SK-N-SH (cell line): Measurements from ENCODE around the gene PLA2G4E. TPM values are rescaled to one million over a fixed set of nuclear protein-coding genes. Genes with fewer than 3 reads are reported as not detected.

Experiments used
- CTCF ChIA-PET: fragments of 300-600, 350-600 bp; formaldehyde crosslinking; extraction: SDS; loops from one replicate; lab custom pipeline; 2021; lab: Yijun Ruan, JAX
- POLR2A ChIA-PET: fragments of 350-600 bp; sonication (Branson Sonifier 250); formaldehyde crosslinking; extraction: SDS; loops from one replicate; lab custom pipeline; 2020; ENCODE audit warnings: antibody characterized with exemption, inconsistent platforms; lab: Yijun Ruan, JAX
- DNase-seq: peaks from one replicate; pipeline ENCODE4 v3.0.0; 2012
- H2AFZ ChIP-seq: fragments of 200-600 bp; sonication (generic); 2 replicates; pipeline ENCODE4 v1.8.1; 2016; ENCODE audit warnings: antibody characterized with exemption, mild to moderate bottlenecking, low read depth
- H3F3A ChIP-seq: fragments of 200-600 bp; sonication (generic); replicated peaks from 2 replicates; pipeline ENCODE3; 2016; ENCODE audit warnings: antibody characterized with exemption, mild to moderate bottlenecking; ENCODE audit not compliant: insufficient read depth
- H3K27ac ChIP-seq, 2 experiments: fragments of 200-500 bp in 1 of 2; fragments of 200-600 bp in 1 of 2; sonication (Bioruptor generic) in 1 of 2; sonication (generic), shearing (Covaris generic) in 1 of 2; 2 replicates each; pipeline versions ENCODE4 v1.5.1 to v1.6.1; 2014 to 2016; ENCODE audit warnings: low read depth in 2 of 2, inconsistent platforms in 1 of 2, low read length in 1 of 2, mild to moderate bottlenecking in 1 of 2, mixed read lengths in 1 of 2
- H3K27me3 ChIP-seq: fragments of 200-600 bp; sonication (generic), shearing (Covaris generic); 2 replicates; pipeline ENCODE4 v1.6.1; 2016; ENCODE audit warnings: mixed run types; ENCODE audit not compliant: insufficient read depth
- H3K36me3 ChIP-seq, 2 experiments: fragments of 200-500 bp in 1 of 2; fragments of 200-600 bp in 1 of 2; sonication (Bioruptor generic) in 1 of 2; sonication (generic) in 1 of 2; replicated peaks in 1 of 2; 2 replicates each; pipeline versions ENCODE3 to v1.5.1; 2014 to 2016; ENCODE audit warnings: low read length in 1 of 2, mild to moderate bottlenecking in 1 of 2; ENCODE audit not compliant: insufficient read depth in 2 of 2, control insufficient read depth in 1 of 2
- H3K4me1 ChIP-seq, 2 experiments: fragments of 200-500 bp in 1 of 2; fragments of 200-600 bp in 1 of 2; sonication (Bioruptor generic) in 1 of 2; sonication (generic), shearing (Covaris generic) in 1 of 2; 2 replicates each; pipeline versions ENCODE4 v1.5.1 to v1.6.1; 2014 to 2016; ENCODE audit warnings: low read depth in 1 of 2, low read length in 1 of 2, mixed run types in 1 of 2; ENCODE audit not compliant: insufficient read depth in 2 of 2, control insufficient read depth in 1 of 2
- H3K4me2 ChIP-seq: fragments of 200-600 bp; sonication (generic), shearing (Covaris generic); 2 replicates; pipeline ENCODE4 v1.6.1; 2017; ENCODE audit warnings: mixed run types
- H3K4me3 ChIP-seq, 2 experiments: fragments of 200-500 bp in 1 of 2; fragments of 200-600 bp in 1 of 2; sonication (Bioruptor generic) in 1 of 2; sonication (generic), shearing (Covaris generic) in 1 of 2; 2 replicates each; pipeline versions ENCODE4 v1.5.1 to v1.8.1; 2014 to 2016; ENCODE audit warnings: low read depth in 2 of 2, inconsistent platforms in 1 of 2, low read length in 1 of 2, mild to moderate bottlenecking in 1 of 2, mixed read lengths in 1 of 2, moderate library complexity in 1 of 2
- H3K79me2 ChIP-seq: fragments of 200-600 bp; sonication (generic); 2 replicates; pipeline ENCODE4 v1.8.1; 2017; ENCODE audit warnings: mild to moderate bottlenecking; ENCODE audit not compliant: insufficient read depth
- H3K9ac ChIP-seq: fragments of 200-600 bp; sonication (generic); 2 replicates; pipeline ENCODE4 v1.6.1; 2017; ENCODE audit warnings: mixed run types
- H3K9me2 ChIP-seq: fragments of 200-600 bp; sonication (generic); 2 replicates; pipeline ENCODE4 v1.6.1; 2017; ENCODE audit warnings: mixed run types
- H3K9me3 ChIP-seq: fragments of 200-600 bp; sonication (generic); 2 replicates; pipeline ENCODE4 v1.6.1; 2017; ENCODE audit warnings: mixed run types, mild to moderate bottlenecking, moderate library complexity
- H4K20me1 ChIP-seq: fragments of 200-600 bp; sonication (generic); 2 replicates; pipeline ENCODE4 v1.6.1; 2017; ENCODE audit warnings: mild to moderate bottlenecking, mixed run types; ENCODE audit not compliant: insufficient read depth
- EZH2phosphoT487 ChIP-seq: fragments of 200-600 bp; sonication (generic); IDR thresholded peaks from 2 replicates; pipeline ENCODE4 v1.6.1; 2017; ENCODE audit warnings: low read depth, mixed run types, mild to moderate bottlenecking, antibody characterized with exemption, moderate library complexity, borderline replicate concordance
- MAX ChIP-seq: IDR thresholded peaks from 2 replicates; pipeline ENCODE4 v1.4.0; 2012; ENCODE audit warnings: low read depth
- MXI1 ChIP-seq: IDR thresholded peaks from 2 replicates; pipeline ENCODE4 v1.6.1; 2012; ENCODE audit warnings: mild to moderate bottlenecking, low read depth, low read length, improper control_type of control experiment
- NRF1 ChIP-seq: IDR thresholded peaks from 2 replicates; pipeline ENCODE4 v1.6.1; 2012; ENCODE audit warnings: low read depth, mild to moderate bottlenecking, low read length
- POLR2AphosphoS5 ChIP-seq: IDR thresholded peaks from 2 replicates; pipeline ENCODE4 v1.6.1; 2012; ENCODE audit warnings: low read depth, low read length
- REST ChIP-seq: IDR thresholded peaks from 2 replicates; pipeline ENCODE4 v1.6.1; 2012; ENCODE audit warnings: mild to moderate bottlenecking, low read depth, low read length, moderate library complexity
- RFX5 ChIP-seq: IDR thresholded peaks from 2 replicates; pipeline ENCODE4 v1.6.1; 2012; ENCODE audit warnings: mild to moderate bottlenecking, improper control_type of control experiment, low read length
- RXRA ChIP-seq: IDR thresholded peaks from 2 replicates; pipeline ENCODE4 v1.4.0; 2012; ENCODE audit warnings: low read depth, mild to moderate bottlenecking, borderline replicate concordance
- TAF1 ChIP-seq: IDR thresholded peaks from 2 replicates; pipeline ENCODE4 v1.6.1; 2012; ENCODE audit warnings: low read depth, mild to moderate bottlenecking, low read length, moderate library complexity, borderline replicate concordance
- TCF12 ChIP-seq: IDR thresholded peaks from 2 replicates; pipeline ENCODE4 v1.4.0; 2012
- WGBS: methylation state at CpG from one replicate; pipeline ENCODE4 v1.1.6; 2017; ENCODE audit warnings: low lambda C conversion rate; 5-methylcytosine and 5-hydroxymethylcytosine counted together
- polyA plus RNA-seq, 3 experiments: library from polyadenylated mRNA; depleted of rRNA; stranded (reverse); fragments of >200 nt; gene quantifications; 2 replicates each; pipeline ENCODE4 v1.2.3, GENCODE V29; 2012
- TF ChIP-seq, protein P1 (sequence below): fragments of 150-350 bp; IDR thresholded peaks from 2 replicates; pipeline ENCODE4 v1.6.1; 2016; ENCODE audit warnings: mild to moderate bottlenecking, low read depth, low read length
- TF ChIP-seq, protein P2 (sequence below): IDR thresholded peaks from 2 replicates; pipeline ENCODE4; 2012

PLA2G4E gene
- polyA plus RNA-seq, 1 of the 3 experiments (the other 2 are of a cell fraction), result not detected

DNA sequence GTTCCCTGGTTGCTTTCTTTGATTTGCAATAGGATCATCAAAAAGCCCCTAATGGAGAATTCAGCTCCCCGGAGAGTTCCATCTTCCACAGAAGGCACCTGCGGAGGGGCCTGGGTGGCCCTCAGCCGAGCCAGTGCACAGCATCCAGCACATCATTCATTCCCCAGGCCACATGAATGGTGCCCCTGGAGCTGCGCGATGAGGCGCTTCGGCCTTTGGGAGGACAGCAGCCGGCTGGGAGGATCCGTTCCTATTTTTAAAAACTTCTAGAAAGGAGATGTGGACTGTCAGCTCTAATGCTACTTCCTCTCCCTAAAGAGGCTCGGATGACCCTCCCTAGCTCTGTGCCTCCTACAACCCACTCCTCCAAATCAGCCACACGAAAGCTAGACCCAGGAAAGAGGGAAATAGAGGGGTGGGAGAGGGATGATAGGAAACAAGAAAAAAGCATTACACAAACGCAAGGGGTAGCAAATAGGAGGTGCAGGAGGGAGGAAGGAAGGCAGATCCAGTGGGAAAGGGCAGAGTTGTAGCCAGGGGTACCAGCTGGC, 68.8 kb downstream of the PLA2G4E start:
- 96% methylated on average over 12 of the region's 12 CpGs for WGBS
- H3K27ac ChIP-seq, result no peak overlapping the region
- no peak overlapping the region for H3K4me3 ChIP-seq
- peaks cover 43% of the 10 kb centered on the region for H3K79me2 ChIP-seq
- H4K20me1 ChIP-seq, result no peaks in the 10 kb centered on the region
- ChIA-PET POLR2A (interaction anchor here (0.7 kb wide), 1 partner anchor 11 kb away, joined by 5 read pairs; no protein-coding TSS in a partner anchor), CTCF (interaction anchor here (0.8 to 1.8 kb wide), 4 partner anchors 20 to 140 kb away, joined by 3 to 8 read pairs (median 4); no protein-coding TSS in a partner anchor)
- no peaks in the 10 kb centered on the region for H3F3A ChIP-seq
- H3K27me3 ChIP-seq, result no peaks in the 10 kb centered on the region
- H3K36me3 ChIP-seq, result peaks cover 0 to 8% of the 10 kb centered on the region in 2 experiments
- no peak for DNase-seq
- no peaks in the 10 kb centered on the region for H3K9me2 ChIP-seq
- no peak overlapping the region for H2AFZ ChIP-seq
- no peaks in the 10 kb centered on the region for H3K9me3 ChIP-seq
- H3K9ac ChIP-seq, result no peak overlapping the region
- H3K4me1 ChIP-seq, result no peaks in the 10 kb centered on the region; a peak in 1 of 4 replicates
- no peak overlapping the region for H3K4me2 ChIP-seq
- TF ChIP-seq TCF12 (no peak), REST (no peak), RFX5 (no peak), EZH2phosphoT487 (no peak), MAX (no peak), RXRA (no peak), POLR2AphosphoS5 (no peak), TAF1 (no peak), MXI1 (no peak), NRF1 (no peak)
- TF ChIP-seq, protein P1, sequence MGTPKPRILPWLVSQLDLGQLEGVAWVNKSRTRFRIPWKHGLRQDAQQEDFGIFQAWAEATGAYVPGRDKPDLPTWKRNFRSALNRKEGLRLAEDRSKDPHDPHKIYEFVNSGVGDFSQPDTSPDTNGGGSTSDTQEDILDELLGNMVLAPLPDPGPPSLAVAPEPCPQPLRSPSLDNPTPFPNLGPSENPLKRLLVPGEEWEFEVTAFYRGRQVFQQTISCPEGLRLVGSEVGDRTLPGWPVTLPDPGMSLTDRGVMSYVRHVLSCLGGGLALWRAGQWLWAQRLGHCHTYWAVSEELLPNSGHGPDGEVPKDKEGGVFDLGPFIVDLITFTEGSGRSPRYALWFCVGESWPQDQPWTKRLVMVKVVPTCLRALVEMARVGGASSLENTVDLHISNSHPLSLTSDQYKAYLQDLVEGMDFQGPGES, result no peak
- TF ChIP-seq, protein P2, sequence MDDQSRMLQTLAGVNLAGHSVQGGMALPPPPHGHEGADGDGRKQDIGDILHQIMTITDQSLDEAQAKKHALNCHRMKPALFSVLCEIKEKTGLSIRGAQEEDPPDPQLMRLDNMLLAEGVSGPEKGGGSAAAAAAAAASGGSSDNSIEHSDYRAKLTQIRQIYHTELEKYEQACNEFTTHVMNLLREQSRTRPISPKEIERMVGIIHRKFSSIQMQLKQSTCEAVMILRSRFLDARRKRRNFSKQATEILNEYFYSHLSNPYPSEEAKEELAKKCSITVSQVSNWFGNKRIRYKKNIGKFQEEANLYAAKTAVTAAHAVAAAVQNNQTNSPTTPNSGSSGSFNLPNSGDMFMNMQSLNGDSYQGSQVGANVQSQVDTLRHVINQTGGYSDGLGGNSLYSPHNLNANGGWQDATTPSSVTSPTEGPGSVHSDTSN, result no peak
